Thyroid gland (tissue), 4 donors: Measurements from ENCODE around the gene MYBL2. TPM values are rescaled to one million over a fixed set of nuclear protein-coding genes. Genes with fewer than 3 reads are reported as not detected.
"Not testable (repeated sequence)": the region's sequence is repeated elsewhere in the genome, so short reads cannot be mapped to it uniquely, and the experiment has no call there.

ENCODE experiments used
- DNase-seq, 2 donors: peaks; one replicate each; pipeline ENCODE4 v3.0.0-alpha.2; 2019
- H3K27ac ChIP-seq, 3 donors: fragments of 200-600 bp; sonication (generic); 1 replicate in 2 of 3; 2 replicates in 1 of 3; pipeline ENCODE4 v1.5.1; 2016 to 2019; ENCODE audit warnings: mild to moderate bottlenecking in 1 of 3, moderate library complexity in 1 of 3
- H3K27me3 ChIP-seq: fragments of 200-600 bp; sonication (generic); one replicate; pipeline ENCODE4 v1.5.1; 2019
- H3K36me3 ChIP-seq, 2 donors: fragments of 200-600 bp; sonication (generic); one replicate each; pipeline ENCODE4 v1.5.1; 2016 to 2019
- H3K4me1 ChIP-seq, 2 donors: fragments of 200-600 bp; sonication (generic); one replicate each; pipeline ENCODE4 v1.5.1; 2017 to 2019
- H3K4me3 ChIP-seq, 3 donors: fragments of 200-600 bp; sonication (generic); replicated peaks in 1 of 3; 1 replicate in 2 of 3; 2 replicates in 1 of 3; pipeline ENCODE4 v1.5.1; 2016; ENCODE audit warnings: mild to moderate bottlenecking in 1 of 3
- H3K9me3 ChIP-seq: fragments of 200-600 bp; sonication (generic); one replicate; pipeline ENCODE4 v1.5.1; 2017
- CTCF ChIP-seq, 6 experiments: fragments of 200-600 bp in 3 of 6; fragments of 450-650 bp in 3 of 6; sonication (generic) in 3 of 6; IDR thresholded peaks; one replicate each; pipeline ENCODE4 v1.5.1; 2016 to 2019; ENCODE audit warnings: antibody characterized with exemption in 6 of 6, mild to moderate bottlenecking in 2 of 6, inconsistent platforms in 1 of 6, moderate library complexity in 1 of 6
- POLR2A ChIP-seq, 2 donors: fragments of 450-650 bp; IDR thresholded peaks; one replicate each; pipeline ENCODE4 v1.6.1; 2017; ENCODE audit warnings: antibody characterized with exemption in 2 of 2, mild to moderate bottlenecking in 2 of 2, moderate library complexity in 1 of 2
- WGBS, 2 donors: methylation state at CpG; one replicate each; pipeline ENCODE4 v1.1.5; 2017; 5-methylcytosine and 5-hydroxymethylcytosine counted together
- intact Hi-C: fragments of 100-400 bp; cut with DNase I; formaldehyde crosslinking; loops from one replicate; pipeline ENCODE4 v1.15.1; 2023
- total RNA-seq, 4 donors: library from RNA; depleted of rRNA; stranded (reverse); fragments of >200 nt; gene quantifications; one replicate each; pipeline ENCODE4 v1.2.3, GENCODE V29; 2016

MYBL2 gene
- total RNA-seq, 4 donors from 2014 or later, result 0.22 to 0.54 (median 0.46) TPM; not detected in 1

- no peak overlapping the region for H3K27ac ChIP-seq
- WGBS, 2 donors, result 88 to 92% methylated on average over 8 of the region's 8 CpGs
These were observed 88.9 kb downstream of the MYBL2 start for GRCh38 chr20:43755851-43756250.

GRCh38 chr20:43757888-43758287, 91.0 kb downstream of the MYBL2 start:
- 89 to 94% methylated on average over 6 of the region's 6 CpGs for WGBS, 2 donors
- H3K27ac ChIP-seq, H3K27me3 ChIP-seq, DNase-seq, H3K9me3 ChIP-seq, H3K4me1 ChIP-seq, intact Hi-C loops, H3K4me3 ChIP-seq, H3K36me3 ChIP-seq: not testable (repeated sequence)

More at GRCh38 chr20:43755851-43756250, 88.9 kb downstream of the MYBL2 start:
- no peak for TF ChIP-seq POLR2A (IDR thresholded peaks at IDR 0.05)
- no peak for TF ChIP-seq CTCF (IDR thresholded peaks at IDR 0.05)
- Histone ChIP-seq H3K4me1 (no peaks in the 10 kb centered on the region), H3K36me3 (no peaks in the 10 kb centered on the region), H3K27me3 (no peaks in the 10 kb centered on the region), H3K4me3 (no peak overlapping the region), H3K9me3 (no peaks in the 10 kb centered on the region)
- DNase-seq, result no peak
- intact Hi-C loops, result no loop called here

- no peaks in the 10 kb centered on the region for H3K36me3 ChIP-seq
- intact Hi-C loops, result no loop called here
- H3K9me3 ChIP-seq, result no peaks in the 10 kb centered on the region
- no peak for TF ChIP-seq POLR2A (IDR thresholded peaks at IDR 0.05)
- no peak for TF ChIP-seq CTCF (IDR thresholded peaks at IDR 0.05)
- no peaks in the 10 kb centered on the region for H3K27me3 ChIP-seq
- no peak for DNase-seq
- 71 to 78% methylated on average over 15 of the region's 15 CpGs for WGBS, 2 donors
- H3K4me3 ChIP-seq, result no peak overlapping the region
- H3K4me1 ChIP-seq, result no peaks in the 10 kb centered on the region
- H3K27ac ChIP-seq, result no peak overlapping the region
These were observed 94.7 kb downstream of the MYBL2 start for GRCh38 chr20:43761386-43762340.

GRCh38 chr20:43762911-43763310, 96.0 kb downstream of the MYBL2 start:
- Histone ChIP-seq H3K36me3 (no peaks in the 10 kb centered on the region), H3K4me1 (no peaks in the 10 kb centered on the region), H3K27me3 (no peaks in the 10 kb centered on the region), H3K4me3 (no peak overlapping the region), H3K9me3 (no peaks in the 10 kb centered on the region), H3K27ac (no peak overlapping the region)
- intact Hi-C loops, result no loop called here
- 86 to 88% methylated on average over 7 of the region's 7 CpGs for WGBS, 2 donors
- DNase-seq, result no peak
- no peak for TF ChIP-seq POLR2A (IDR thresholded peaks at IDR 0.05)
- no peak for TF ChIP-seq CTCF (IDR thresholded peaks at IDR 0.05)

- H3K4me1 ChIP-seq, result no peaks in the 10 kb centered on the region
- WGBS, 2 donors, result 49 to 60% methylated on average over 7 of the region's 7 CpGs
- TF ChIP-seq POLR2A (IDR thresholded peaks at IDR 0.05), result no peak
- TF ChIP-seq CTCF (IDR thresholded peaks at IDR 0.05), result no peak
- DNase-seq, result no peak
- no peaks in the 10 kb centered on the region for H3K36me3 ChIP-seq
- H3K4me3 ChIP-seq, result no peak overlapping the region
- intact Hi-C loops, result no loop called here
- no peak overlapping the region for H3K27ac ChIP-seq
- no peaks in the 10 kb centered on the region for H3K27me3 ChIP-seq
- no peaks in the 10 kb centered on the region for H3K9me3 ChIP-seq
These were observed 99.0 kb downstream of the MYBL2 start for GRCh38 chr20:43765916-43766315.

Other genes starting within 250 kb of the MYBL2 start
- gene SRSF6, start 209.2 kb upstream of the MYBL2 start, total RNA-seq, result 100 to 1,000 TPM in 2 of 4 donors, 10 to 100 TPM in 2; 92.3 to 110 (median 97.2) TPM
- gene L3MBTL1, start 159.4 kb upstream of the MYBL2 start, total RNA-seq, result 10 to 100 TPM; 12.5 to 45.3 (median 29.2) TPM
- gene SGK2, start 108.1 kb upstream of the MYBL2 start, total RNA-seq, result 1 to 10 TPM in 1 of 4 donors, under 1 TPM in 3; 0.33 to 1.2 (median 0.76) TPM
- gene IFT52, start 76.2 kb upstream of the MYBL2 start, total RNA-seq, result 10 to 100 TPM; 20.1 to 40.4 (median 28.7) TPM
- not detected for gene GTSF1L, start 59.9 kb downstream of the MYBL2 start, total RNA-seq
- gene TOX2, start 247.7 kb downstream of the MYBL2 start, total RNA-seq, result 1 to 10 TPM; 3.4 to 7.7 (median 5.2) TPM